ENCODE results near the gene NR4A3.

NR4A3 gene

DNA sequence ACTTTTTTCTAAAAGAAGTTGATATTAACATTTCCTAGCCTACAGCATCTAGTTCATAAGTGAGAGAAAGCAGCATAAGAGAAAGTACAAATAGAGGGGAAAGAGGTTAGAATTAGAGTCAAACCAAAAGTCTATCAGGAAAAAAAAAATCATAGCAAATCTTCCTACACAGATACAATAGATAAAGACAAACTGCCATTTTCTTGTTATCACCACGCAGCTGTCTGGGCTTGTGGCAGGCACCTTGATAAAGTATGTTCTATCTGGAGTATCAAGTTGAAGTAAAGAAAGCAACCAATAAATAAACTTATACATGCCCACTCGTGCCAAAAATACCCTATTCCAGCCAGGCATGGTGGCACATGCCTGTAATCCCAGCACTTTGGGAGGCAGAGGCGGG lies 5.3 kb upstream of the NR4A3 start:
- DNase-seq: no peak

DNA sequence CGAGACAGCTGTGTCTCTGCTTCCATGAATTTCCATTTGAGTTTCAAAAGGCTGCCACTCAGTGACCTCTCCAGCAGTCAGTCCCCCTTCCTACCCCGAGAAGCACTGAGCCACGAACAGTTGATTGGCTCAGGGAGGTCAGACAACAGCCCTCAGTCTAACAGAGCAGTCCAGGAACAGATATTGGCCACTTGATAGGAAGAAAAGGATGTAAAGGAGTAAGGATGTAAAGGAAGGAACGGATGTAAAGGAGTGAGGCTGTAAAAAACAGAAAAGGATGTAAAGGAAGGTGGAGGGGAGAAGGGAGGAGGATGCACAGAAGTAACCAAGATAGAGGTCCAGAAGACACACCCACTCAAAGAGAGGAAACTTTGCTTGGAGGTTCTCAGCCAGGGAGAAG lies 3.2 kb upstream of the NR4A3 start:
- no peak for DNase-seq

DNA sequence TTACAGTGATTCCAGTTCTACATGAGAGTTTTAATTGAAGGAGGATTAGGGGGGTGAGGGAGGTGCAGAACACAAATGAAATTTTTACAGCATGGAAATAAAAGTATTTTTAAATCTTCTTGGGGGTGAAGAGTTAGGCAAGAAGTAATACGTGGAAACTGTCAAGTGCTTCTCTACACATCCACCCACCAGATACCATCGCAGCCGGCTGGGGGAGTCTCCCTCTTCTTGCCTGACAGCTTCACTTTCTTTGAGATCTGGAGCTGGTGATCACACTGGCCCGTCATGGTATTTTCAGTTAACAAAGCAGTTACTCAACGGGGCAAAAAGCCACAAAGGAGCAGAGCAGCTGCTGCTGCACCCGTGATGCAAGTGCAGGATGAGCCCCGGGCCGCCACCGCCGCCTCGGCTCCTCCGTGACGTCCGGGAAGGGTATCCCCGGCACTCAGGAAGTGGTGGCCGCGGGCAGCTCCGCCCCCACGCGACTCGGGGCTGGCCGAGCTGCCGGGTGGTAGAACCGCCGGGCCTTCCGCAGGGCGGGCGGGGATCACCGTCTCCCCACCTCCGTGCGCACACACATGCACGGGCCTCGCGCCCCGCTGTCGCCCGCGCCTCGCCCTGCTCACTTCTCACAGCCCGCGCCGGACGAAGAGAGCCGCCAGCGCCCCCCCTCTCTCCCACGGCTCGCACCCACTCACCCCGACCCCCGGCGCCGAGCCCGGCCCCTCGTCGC lies 2.4 kb upstream of the NR4A3 start:
- peak; percentile 91 for DNase-seq

DNA sequence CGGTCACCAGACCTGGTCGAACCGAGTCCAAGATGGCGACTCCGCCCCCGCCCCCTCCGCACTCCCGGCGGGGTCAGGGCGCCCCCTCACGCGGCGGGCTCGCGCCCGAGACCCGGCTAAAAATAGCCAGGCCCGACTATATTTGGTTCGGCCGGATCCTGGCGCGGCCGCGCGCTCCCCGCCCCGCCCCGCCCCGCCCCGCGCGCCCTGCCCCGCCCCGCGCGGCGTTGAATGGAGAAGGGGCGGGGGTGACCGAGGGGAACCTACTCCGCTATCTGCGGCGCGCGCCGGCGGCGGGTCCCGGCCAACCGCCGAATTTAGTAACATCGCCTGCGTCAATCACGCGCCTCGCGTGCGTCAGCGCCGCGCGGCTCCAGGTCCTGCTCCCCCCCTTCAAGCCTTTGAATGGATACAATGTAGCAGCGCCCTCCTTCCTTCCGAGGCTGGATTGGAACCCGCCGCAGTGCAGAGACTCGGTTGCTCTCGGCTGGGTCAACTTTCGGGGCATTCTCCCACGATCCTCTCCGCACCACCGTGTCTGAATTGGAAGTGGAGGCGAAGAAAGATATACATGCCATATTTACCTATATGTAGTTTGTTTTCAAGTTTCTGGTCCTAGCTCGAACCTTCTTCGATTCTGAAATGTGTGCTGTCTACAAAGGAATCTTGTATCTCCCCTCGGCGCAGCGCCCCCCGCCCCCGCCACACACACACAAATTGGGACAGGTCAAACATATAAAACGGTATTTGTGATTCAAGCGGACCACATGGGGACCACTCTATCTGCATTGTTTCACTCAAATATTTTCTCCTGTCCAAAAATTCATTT lies 1.6 kb upstream of the NR4A3 start:
- DNase-seq: peak; percentile 87

DNA sequence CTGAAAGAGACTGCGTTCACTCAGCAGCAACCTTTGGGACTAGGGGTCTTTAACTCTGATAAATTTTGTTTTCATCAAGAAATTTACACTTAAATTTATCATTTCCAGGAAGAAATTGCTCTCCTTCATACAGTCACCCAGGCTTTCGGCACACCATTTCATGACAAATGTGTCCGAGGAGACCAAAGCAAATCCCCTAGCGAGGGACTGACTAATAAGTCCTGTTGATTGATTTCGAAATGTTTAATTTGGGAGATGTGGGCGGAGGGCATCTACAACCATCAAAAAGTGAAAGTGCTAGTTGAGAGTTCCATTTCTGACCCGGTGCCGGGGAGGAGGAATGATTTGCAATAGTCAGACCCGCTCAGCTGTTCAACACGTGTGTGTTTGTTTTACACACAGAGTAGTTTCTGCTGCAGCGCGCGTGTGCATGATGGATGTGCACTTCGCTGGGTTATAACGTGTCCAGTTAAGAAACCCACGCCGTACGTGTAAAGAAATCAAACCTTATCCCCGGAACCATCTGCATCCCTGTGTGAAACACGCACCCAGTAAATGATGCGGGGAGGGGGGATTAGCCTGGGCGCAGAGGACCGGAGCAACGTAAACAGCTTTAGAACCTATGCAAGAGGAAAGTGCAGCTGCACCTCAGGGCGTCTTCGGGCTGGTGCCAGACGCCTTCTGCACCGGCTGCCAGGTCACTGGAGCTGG lies 845 bp upstream of the NR4A3 start:
- DNase-seq: peak; percentile 66

DNA sequence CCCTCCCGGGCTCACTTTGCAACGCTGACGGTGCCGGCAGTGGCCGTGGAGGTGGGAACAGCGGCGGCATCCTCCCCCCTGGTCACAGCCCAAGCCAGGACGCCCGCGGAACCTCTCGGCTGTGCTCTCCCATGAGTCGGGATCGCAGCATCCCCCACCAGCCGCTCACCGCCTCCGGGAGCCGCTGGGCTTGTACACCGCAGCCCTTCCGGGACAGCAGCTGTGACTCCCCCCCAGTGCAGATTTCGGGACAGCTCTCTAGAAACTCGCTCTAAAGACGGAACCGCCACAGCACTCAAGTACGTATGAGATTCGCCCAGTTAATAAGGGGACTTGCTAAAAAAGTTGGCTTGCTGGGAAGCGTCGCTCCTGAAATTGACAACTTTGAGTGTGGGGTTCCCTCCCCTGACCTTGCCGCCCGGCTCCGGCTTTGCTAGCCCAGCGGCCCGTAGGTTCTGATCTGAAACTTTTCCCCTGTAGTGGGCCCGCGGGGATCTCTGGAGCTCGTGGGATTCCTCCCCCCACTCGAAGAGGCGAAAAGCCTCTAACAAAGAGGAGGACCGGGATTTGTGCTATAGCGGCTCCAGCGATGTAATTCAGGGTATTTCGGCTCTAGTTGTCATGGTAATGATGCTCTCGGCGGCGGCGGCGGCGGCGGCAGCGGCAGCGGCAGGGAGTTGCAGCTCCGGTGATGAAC lies 572 bp downstream of the NR4A3 start:
- DNase-seq: peak; percentile 49

DNA sequence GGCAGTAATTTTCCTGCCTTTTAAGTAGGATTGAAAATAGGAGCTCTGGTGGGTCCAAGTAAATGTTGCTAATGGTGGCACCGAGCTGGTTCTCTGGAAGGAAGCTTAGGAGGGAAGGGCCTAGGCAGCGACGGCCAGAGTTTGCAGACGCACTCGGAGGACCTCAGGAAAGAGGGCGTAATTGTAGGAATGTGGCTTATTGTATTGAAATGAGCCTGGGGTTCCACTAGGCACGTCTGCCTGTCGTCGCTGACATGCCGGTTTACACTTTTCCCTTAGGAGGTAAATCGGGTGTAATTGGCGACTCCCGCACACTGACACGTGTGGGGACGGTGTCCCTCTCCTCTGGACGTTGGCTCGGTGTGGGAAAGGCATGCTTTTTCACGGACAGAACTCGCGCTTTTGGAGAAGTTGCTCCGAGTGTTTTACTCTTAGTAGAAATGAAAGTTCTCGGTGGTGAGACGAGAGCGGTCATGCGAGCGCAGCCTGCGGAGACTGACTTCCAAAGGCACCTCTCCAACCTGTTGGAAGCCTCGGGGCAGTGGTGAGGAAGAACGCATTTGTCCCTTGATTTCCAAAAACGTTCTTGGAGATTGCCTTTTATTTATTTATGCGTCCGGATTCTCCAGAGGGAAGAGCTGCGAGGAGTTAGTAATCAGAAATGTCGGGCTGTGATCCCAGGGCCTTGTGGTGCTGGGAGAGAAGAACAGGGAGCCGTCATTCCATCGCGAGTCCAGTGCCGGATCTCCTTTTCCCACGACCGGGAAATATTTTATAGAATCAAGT lies 1.3 kb downstream of the NR4A3 start:
- DNase-seq: peak; percentile 16

DNA sequence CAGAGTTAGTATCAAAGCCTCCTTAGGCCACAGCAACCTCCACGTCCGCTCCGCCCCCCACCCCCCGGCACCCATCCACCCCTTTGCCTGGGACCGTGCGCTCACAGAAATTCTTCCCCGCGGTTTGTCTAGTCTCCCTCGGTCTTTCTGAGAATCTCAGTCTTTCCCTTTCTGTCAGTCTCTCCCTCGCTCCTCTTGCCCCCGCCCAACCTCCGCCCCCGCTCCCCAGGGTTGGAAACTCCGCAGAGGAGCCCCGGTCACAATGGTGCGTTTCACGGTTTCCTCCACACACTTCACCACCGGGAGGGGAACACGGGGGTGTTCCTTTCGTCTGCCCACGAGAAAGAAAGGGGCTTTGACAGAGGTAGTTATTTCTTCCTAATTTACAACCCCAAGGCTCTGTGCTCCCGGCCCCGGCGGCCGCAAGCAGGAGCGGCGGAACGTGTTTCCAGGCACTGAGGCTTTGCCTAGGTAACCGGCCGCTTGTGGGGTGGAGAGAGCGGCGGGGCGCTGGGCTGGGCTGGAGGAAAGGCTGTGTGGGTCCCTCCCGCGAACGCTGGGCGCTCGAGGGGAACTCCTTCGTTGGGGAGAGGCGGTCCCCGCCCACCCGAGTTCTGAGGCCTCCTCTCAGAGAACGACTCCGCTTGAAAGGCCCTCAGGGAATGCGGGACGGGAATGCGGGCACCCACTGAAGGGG lies 2.1 kb downstream of the NR4A3 start:
- DNase-seq: peak; percentile 85

DNA sequence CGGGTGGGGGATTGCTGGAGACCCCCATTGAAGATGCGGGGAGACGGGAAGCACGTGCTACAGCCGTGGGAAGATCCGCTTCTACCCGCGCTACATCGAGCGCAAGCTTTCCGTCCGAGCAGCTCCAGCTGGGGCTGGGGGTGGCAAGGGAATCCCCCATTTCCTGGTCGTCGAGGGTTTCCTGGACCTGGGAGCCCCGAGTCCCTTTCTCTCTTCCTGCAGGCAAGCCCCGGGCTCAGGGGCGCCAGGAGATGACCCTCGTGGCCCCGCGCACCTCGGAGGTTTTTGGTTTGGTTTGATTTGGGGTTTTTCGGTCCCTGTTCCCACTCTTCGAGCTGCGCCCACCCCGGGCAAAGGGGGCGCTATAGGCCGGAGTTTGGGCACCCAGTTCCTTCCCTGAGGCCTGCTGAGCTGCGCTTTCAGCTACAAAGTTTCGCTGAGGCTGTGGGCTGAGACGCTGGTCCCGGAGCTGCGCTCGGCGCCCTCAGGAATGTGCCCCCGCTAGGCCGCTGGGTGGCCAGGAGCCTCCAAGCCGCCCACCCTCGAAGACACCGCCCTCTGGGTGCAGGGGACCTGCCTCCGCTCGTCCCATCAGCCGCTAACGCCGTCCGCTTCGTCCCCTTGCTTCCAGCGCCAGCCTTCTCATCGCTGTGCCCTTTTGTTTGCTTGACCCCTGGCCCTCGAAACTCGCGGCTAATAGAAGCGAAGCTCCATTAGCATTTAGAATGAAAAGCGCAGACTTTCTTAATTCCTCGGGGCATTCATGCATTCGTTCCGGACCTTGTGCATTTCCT lies 2.9 kb downstream of the NR4A3 start:
- peak; percentile 66 for DNase-seq

DNA sequence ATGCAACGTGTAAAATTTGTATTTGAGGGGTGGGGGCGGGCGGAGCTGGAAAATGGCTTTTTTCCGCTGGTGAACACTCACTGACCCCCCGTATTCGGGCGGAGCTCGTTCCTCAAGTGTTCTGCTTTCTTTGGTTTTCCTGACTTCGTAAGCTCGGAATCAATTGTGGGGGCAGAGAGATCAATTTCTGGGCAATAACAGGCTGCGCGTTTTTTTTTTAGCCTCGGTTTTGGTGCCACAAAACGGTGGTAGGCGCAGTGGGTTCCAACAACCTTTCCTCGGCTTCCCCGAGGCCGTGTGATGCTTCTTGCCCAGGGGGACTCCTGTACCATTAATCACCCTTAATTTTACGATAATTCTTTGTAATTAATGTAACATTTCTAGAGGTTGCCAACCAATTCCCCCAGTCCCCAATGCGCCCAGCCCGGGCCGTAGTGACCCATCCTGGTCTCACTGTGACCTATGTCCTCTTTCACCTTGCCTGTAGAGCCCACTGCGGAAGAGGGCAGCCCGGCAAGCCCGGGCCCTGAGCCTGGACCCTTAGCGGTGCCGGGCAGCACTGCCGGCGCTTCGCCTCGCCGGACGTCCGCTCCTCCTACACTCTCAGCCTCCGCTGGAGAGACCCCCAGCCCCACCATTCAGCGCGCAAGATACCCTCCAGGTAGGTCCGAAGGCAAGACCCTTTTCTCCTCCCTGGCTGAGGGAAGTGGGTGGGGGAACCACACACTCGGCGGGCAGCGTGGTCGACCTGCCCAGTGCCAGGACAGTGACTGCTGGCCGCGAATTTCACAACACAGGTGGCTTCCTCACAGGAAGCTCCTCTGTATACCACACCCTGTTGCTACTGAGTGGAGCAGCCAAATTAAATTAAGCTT lies 3.7 kb downstream of the NR4A3 start:
- no peak for DNase-seq

DNA sequence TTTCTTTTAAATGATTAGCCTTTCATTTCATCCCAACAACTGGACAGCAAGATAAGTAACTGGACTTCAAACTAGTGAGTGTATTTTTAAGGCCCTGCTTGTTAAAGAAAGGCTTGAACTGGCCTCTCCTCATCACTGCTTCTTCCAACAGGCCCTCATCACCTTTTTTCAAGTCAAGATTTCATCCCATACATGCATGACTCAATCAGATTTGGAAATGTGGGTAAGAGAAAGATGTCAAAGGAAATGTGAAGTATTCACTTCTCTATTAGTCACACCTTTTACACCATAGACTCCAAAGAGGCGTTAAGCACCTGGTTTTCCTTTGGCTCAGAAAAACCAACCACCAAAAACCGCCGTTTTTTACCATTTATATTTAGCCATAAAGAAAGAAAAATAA lies 4.9 kb downstream of the NR4A3 start:
- no peak for DNase-seq

DNA sequence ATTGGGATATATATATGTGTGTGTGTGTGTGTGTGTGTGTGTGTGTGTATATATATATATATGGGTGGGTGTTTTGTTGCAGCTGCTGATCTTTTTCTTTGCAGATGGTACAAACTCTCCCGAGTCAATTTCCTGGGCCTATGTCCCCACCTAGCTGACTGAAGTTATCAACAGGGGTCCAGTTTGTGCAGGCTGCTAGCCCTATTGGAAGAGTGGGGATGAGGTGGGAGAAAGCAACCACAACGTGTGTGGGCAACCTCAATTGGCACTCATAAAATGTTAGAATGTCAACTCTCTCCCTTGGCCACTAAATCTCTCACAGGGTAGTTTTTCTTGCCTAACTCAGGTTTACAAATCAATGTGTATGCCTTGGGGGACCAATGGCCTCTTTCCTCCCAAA lies 5.6 kb downstream of the NR4A3 start:
- no peak for DNase-seq

DNA sequence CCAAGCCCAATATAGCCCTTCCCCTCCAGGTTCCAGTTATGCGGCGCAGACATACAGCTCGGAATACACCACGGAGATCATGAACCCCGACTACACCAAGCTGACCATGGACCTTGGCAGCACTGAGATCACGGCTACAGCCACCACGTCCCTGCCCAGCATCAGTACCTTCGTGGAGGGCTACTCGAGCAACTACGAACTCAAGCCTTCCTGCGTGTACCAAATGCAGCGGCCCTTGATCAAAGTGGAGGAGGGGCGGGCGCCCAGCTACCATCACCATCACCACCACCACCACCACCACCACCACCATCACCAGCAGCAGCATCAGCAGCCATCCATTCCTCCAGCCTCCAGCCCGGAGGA lies 6.3 kb downstream of the NR4A3 start:
- DNase-seq: no peak

DNA sequence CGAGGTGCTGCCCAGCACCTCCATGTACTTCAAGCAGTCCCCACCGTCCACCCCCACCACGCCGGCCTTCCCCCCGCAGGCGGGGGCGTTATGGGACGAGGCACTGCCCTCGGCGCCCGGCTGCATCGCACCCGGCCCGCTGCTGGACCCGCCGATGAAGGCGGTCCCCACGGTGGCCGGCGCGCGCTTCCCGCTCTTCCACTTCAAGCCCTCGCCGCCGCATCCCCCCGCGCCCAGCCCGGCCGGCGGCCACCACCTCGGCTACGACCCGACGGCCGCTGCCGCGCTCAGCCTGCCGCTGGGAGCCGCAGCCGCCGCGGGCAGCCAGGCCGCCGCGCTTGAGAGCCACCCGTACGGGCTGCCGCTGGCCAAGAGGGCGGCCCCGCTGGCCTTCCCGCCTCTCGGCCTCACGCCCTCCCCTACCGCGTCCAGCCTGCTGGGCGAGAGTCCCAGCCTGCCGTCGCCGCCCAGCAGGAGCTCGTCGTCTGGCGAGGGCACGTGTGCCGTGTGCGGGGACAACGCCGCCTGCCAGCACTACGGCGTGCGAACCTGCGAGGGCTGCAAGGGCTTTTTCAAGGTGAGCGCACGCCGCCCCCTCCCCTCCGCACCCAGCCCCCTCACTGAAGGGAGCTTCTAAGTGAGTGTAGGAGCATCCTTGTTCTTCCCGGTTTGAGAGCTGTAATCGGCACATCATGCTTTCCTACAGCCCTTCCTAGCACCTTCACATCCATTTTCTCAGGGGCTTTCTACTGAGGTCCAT lies 6.9 kb downstream of the NR4A3 start:
- DNase-seq: no peak

DNA sequence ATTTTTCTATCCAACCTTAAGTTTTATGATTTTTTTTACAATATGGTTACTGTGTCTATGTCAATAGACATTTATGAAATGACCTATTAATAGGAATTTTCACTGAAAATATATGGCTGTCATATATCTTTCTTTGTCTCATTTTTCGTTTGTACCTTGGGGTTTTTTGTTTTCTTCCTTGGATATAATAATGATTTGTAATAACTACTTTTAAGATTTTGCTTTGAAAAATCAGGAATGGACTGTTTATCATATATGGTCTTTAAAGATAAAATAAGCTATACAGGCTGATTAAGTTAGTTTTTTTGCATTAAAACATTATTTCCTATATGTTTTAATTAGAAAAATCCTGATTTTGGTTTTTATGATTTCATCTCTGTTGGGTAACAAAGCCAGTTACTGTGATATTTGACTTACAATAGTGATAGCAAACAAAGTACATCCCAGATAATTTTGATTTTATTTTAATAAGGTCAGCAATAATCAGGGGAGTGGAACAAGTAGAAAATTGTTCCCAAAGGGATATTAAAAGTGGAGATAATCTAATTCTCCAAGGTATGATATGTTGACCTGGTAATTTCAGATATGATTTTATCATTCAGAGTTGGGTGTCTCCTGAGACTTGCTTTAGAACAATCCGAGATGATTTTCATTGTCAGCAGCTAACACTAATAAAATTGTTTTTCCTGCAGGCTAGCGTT lies 10.3 kb downstream of the NR4A3 start:
- no peak for DNase-seq

DNA sequence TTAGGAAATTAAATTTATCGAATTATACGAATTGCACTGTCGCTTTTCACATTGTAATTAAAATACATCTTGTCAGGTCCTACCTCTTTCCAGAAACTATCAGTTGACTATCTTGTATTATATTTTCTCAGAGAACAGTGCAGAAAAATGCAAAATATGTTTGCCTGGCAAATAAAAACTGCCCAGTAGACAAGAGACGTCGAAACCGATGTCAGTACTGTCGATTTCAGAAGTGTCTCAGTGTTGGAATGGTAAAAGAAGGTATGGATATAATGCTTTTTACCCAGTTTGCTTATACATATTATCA lies 10.8 kb downstream of the NR4A3 start:
- DNase-seq: no peak

DNA sequence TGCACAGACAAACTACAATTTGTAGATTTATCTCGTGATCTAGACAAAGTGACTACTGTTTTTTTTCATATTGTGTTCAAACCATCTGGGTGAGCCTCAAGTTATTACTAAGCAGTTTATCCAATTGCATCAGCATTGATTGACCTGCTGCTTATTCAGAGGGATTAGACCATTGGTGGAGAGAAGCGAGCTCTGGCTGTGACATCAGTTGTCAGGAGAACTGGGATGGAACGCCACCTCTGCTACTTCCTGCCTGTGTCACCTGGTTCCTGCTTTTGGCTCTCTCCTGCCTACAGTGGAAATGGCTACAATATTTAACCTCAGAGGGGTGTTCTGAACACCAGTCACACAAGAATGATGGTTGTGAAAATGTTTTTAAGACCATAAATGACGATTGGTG lies 12.1 kb downstream of the NR4A3 start:
- DNase-seq: no peak

DNA sequence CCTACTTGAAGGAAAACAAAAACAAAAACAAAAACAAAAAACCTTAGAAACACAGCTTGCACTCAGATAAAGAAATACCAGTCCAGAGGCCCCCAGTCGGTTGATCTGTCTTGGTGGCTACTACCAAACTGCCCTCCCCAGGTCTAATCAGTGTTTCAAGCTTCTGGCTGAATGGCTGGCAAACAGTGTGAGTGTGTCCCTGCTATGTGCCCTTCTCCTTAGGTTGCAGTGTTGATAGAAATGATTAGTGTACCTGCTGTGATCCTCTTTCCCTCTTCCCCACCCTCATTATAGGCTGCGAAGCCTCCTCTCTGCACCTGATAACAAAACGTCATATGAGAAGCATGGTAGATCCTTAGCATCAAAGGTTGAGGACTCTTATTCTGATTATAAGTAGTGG lies 12.8 kb downstream of the NR4A3 start:
- no peak for DNase-seq

DNA sequence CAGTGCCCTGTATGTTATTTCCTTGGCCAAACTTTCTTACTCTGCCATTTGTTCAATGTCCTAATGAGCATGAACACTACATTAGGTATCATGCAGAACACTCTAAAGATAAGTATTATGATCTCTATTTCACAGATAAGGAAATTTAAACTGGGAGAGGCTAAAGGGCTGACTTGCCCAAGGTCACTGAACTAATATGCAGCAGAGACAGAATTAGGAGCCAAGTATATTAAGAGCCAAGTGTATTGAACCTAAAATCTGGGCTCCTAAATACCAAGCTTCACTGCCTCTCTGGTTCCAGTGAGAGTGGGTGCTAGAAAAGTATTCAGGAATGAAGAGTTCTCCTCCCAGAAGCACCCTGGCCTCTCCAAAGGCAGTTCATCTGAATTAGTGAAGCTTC lies 13.5 kb downstream of the NR4A3 start:
- DNase-seq: no peak

Measured in stimulated activated CD4-positive, alpha-beta T cell treated with anti-CD3 and anti-CD28 coated beads, Interleukin-4, amount 100 ng/mL, for 24 hours (primary cell).